Thoracic aorta (tissue), 2 donors: Measurements from ENCODE around the gene ZBTB7A. TPM values are rescaled to one million over a fixed set of nuclear protein-coding genes. Genes with fewer than 3 reads are reported as not detected.

Experiments
- ATAC-seq: fragments of 150-250 bp; one replicate; pipeline ENCODE4 v1.8.0; 2017; ENCODE audit warnings: low read depth; ENCODE audit not compliant: insufficient number of reproducible peaks, low FRiP score
- DNase-seq: peaks from one replicate; pipeline ENCODE4 v3.0.0-alpha.2; 2020; ENCODE audit warnings: low spot score
- H3K27ac ChIP-seq, 2 donors: fragments of 200-600 bp; sonication (generic); 1 replicate in 1 of 2; 2 replicates in 1 of 2; pipeline ENCODE4 v1.5.1; 2016; ENCODE audit warnings: mild to moderate bottlenecking in 2 of 2, moderate library complexity in 2 of 2
- H3K27me3 ChIP-seq: fragments of 200-600 bp; sonication (generic); replicated peaks from 2 replicates; pipeline ENCODE4 v1.6.0; 2016; ENCODE audit warnings: mild to moderate bottlenecking; ENCODE audit not compliant: insufficient read depth
- H3K36me3 ChIP-seq: fragments of 200-600 bp; sonication (generic); one replicate; pipeline ENCODE4 v1.5.1; 2016
- H3K4me1 ChIP-seq, 2 donors: fragments of 200-600 bp; sonication (generic); 1 replicate in 1 of 2; 2 replicates in 1 of 2; pipeline versions ENCODE4 v1.5.1 to v1.6.0; 2016; ENCODE audit warnings: low read depth in 2 of 2, mild to moderate bottlenecking in 1 of 2; ENCODE audit not compliant: control insufficient read depth in 1 of 2
- H3K4me3 ChIP-seq: fragments of 200-600 bp; sonication (generic); 2 replicates; pipeline ENCODE4 v1.5.1; 2016; ENCODE audit warnings: mild to moderate bottlenecking
- H3K9me3 ChIP-seq: fragments of 200-600 bp; sonication (generic); 2 replicates; pipeline ENCODE4 v1.5.1; 2016
- total RNA-seq, 2 donors: library from RNA; depleted of rRNA; stranded (reverse); fragments of >200 nt; gene quantifications; one replicate each; pipeline versions ENCODE4 v1.1.0 to v1.2.3, GENCODE V29; 2016
- TF ChIP-seq, protein P1 (sequence below): fragments of 200-600 bp; sonication (generic); IDR thresholded peaks from one replicate; pipeline ENCODE4 v1.5.1; 2019; ENCODE audit warnings: antibody characterized with exemption

ZBTB7A gene
- total RNA-seq, 2 donors from 2014 or later: 85.1 to 91.9 TPM

GRCh38 chr19:4051175-4052101 lies 15.3 kb downstream of the ZBTB7A start:
- no peaks in the 10 kb centered on the region for H3K9me3 ChIP-seq
- H3K27me3 ChIP-seq: no peaks in the 10 kb centered on the region
- TF ChIP-seq, protein P1, sequence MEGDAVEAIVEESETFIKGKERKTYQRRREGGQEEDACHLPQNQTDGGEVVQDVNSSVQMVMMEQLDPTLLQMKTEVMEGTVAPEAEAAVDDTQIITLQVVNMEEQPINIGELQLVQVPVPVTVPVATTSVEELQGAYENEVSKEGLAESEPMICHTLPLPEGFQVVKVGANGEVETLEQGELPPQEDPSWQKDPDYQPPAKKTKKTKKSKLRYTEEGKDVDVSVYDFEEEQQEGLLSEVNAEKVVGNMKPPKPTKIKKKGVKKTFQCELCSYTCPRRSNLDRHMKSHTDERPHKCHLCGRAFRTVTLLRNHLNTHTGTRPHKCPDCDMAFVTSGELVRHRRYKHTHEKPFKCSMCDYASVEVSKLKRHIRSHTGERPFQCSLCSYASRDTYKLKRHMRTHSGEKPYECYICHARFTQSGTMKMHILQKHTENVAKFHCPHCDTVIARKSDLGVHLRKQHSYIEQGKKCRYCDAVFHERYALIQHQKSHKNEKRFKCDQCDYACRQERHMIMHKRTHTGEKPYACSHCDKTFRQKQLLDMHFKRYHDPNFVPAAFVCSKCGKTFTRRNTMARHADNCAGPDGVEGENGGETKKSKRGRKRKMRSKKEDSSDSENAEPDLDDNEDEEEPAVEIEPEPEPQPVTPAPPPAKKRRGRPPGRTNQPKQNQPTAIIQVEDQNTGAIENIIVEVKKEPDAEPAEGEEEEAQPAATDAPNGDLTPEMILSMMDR: no peak
- peaks cover 34% of the 10 kb centered on the region for H3K36me3 ChIP-seq
- DNase-seq (no peak), ATAC-seq (no peak)
- H3K4me1 ChIP-seq: peaks cover 22 to 26% of the 10 kb centered on the region in 2 donors
- peak overlapping the region; percentile 27 to 34 for H3K27ac ChIP-seq
- H3K4me3 ChIP-seq: no peak overlapping the region

DNA sequence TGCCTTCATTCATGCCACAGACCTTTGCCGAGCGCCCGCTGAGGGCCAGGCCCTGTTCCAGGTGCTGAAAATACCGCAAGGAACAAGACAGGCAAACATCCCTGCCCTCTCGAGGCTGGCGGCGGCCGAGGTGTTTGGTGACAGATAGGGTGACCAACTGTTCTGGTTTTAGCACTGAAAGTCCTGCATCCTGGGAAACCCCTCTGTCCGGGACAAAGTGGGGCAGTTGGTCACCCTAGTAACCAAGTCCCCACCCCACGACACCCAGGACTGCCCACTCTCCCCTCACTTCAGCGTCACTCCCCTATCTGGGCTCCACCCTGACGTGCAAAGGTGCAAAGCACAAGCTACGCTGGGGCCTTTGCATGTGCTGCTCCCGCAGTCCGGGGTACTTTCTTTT lies 17.3 kb downstream of the ZBTB7A start:
- H3K36me3 ChIP-seq: peaks cover 35% of the 10 kb centered on the region
- TF ChIP-seq, protein P1: no peak

GRCh38 chr19:4046946-4047683 lies 19.6 kb downstream of the ZBTB7A start:
- H3K4me3 ChIP-seq: no peak overlapping the region
- H3K27me3 ChIP-seq: no peaks in the 10 kb centered on the region
- no peaks in the 10 kb centered on the region for H3K9me3 ChIP-seq
- TF ChIP-seq, protein P1: no peak
- DNase-seq (no peak), ATAC-seq (no peak)
- H3K4me1 ChIP-seq: peaks cover 7 to 10% of the 10 kb centered on the region in 2 donors
- H3K27ac ChIP-seq: no peak overlapping the region
- peaks cover 20% of the 10 kb centered on the region for H3K36me3 ChIP-seq

More for the DNA sequence above, 17.3 kb downstream of the ZBTB7A start:
- Histone ChIP-seq H3K9me3 (no peaks in the 10 kb centered on the region), H3K4me3 (no peak overlapping the region), H3K27ac (no peak overlapping the region), H3K27me3 (no peaks in the 10 kb centered on the region), H3K4me1 (peaks cover 22 to 26% of the 10 kb centered on the region in 2 donors)
- DNase-seq (no peak), ATAC-seq (no peak)

DNA sequence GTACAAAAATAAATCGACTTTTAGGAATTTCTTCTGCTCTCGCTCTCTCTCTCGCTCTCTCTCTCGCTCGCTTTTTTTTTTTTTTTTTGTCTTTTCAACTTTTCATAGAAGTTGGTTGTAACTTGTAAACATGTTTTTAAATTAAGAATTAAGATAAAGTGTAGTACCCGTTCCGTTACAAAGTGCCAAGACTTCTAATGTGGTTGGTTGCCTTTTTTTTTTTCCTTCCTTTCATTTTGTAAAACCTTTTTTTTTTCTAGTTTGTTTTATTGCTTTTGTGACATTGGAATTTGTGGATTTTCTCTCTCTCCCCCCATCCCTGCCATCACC lies 20.4 kb downstream of the ZBTB7A start:
- Histone ChIP-seq H3K36me3 (peaks cover 23% of the 10 kb centered on the region), H3K4me1 (peaks cover 1 to 7% of the 10 kb centered on the region in 2 donors), H3K4me3 (no peak overlapping the region), H3K27ac (no peak overlapping the region), H3K27me3 (no peaks in the 10 kb centered on the region), H3K9me3 (no peaks in the 10 kb centered on the region)
- DNase-seq (no peak), ATAC-seq (no peak)
- TF ChIP-seq, protein P1: no peak
